GM12878 (cell line): ENCODE results near the gene GOLIM4. TPM values are rescaled to one million over a fixed set of nuclear protein-coding genes. Genes with fewer than 3 reads are reported as not detected.

Experiments
- ATF2 ChIP-seq: IDR thresholded peaks from 2 replicates; pipeline ENCODE4 v1.6.1; 2012; ENCODE audit warnings: low read length, inconsistent platforms
- BCL11A ChIP-seq: IDR thresholded peaks from 2 replicates; pipeline ENCODE4 v1.6.1; 2011; ENCODE audit warnings: low read depth, low read length
- GATAD2B ChIP-seq: fragments of 450-650 bp; conservative IDR thresholded peaks from 2 replicates; pipeline ENCODE4 v1.6.1; 2017; ENCODE audit warnings: low read depth, mild to moderate bottlenecking, moderate library complexity
- HDGF ChIP-seq: fragments of 450-650 bp; IDR thresholded peaks from 2 replicates; pipeline ENCODE4 v1.6.1; 2016; ENCODE audit warnings: antibody characterized with exemption
- IKZF2 ChIP-seq, 2 experiments: fragments of 450-650 bp; IDR thresholded peaks; 2 replicates each; pipeline ENCODE4 v1.6.1; 2017; ENCODE audit warnings: mild to moderate bottlenecking in 2 of 2, moderate library complexity in 2 of 2
- IRF3 ChIP-seq: fragments of 450-650 bp; IDR thresholded peaks from 2 replicates; pipeline ENCODE4 v1.6.1; 2014; ENCODE audit warnings: mild to moderate bottlenecking
- JUNB ChIP-seq: IDR thresholded peaks from 2 replicates; pipeline ENCODE4 v1.6.1; 2016; ENCODE audit warnings: antibody characterized with exemption, mild to moderate bottlenecking
- NFIC ChIP-seq: IDR thresholded peaks from 2 replicates; pipeline ENCODE4 v1.6.1; 2012; ENCODE audit warnings: low read depth, mild to moderate bottlenecking, inconsistent platforms, low read length, moderate library complexity
- NFYB ChIP-seq: IDR thresholded peaks from 2 replicates; pipeline ENCODE4 v1.6.1; 2011; ENCODE audit warnings: low read depth, mild to moderate bottlenecking, low read length, improper control_type of control experiment, moderate library complexity; ENCODE audit not compliant: insufficient read depth
- PBX3 ChIP-seq: IDR thresholded peaks from 2 replicates; pipeline ENCODE4 v1.6.1; 2011; ENCODE audit warnings: mild to moderate bottlenecking, low read depth, low read length, moderate library complexity; ENCODE audit not compliant: insufficient replicate concordance
- RB1 ChIP-seq: fragments of 450-650 bp; formaldehyde crosslinking; IDR thresholded peaks from 2 replicates; pipeline ENCODE4 v1.6.1; 2017; ENCODE audit warnings: mild to moderate bottlenecking, borderline replicate concordance
- SIX5 ChIP-seq: IDR thresholded peaks from 2 replicates; pipeline ENCODE4 v1.6.1; 2011; ENCODE audit warnings: mild to moderate bottlenecking, low read depth, low read length, moderate library complexity; ENCODE audit not compliant: severe bottlenecking
- SMAD1 ChIP-seq: fragments of 450-650 bp; IDR thresholded peaks from 2 replicates; pipeline ENCODE4 v1.6.1; 2018; ENCODE audit warnings: mild to moderate bottlenecking, low read depth; ENCODE audit not compliant: partially characterized antibody
- STAT3 ChIP-seq: IDR thresholded peaks from 2 replicates; pipeline ENCODE4 v1.6.1; 2011; ENCODE audit warnings: low read depth, low read length, improper control_type of control experiment
- TCF7 ChIP-seq: IDR thresholded peaks from 2 replicates; pipeline ENCODE4 v1.6.1; 2014; ENCODE audit warnings: antibody characterized with exemption, borderline replicate concordance
- ZNF217 ChIP-seq: fragments of 450-650 bp; IDR thresholded peaks from 2 replicates; pipeline ENCODE4 v1.6.1; 2017; ENCODE audit warnings: antibody characterized with exemption, mild to moderate bottlenecking
- ZNF24 ChIP-seq: fragments of 450-650 bp; IDR thresholded peaks from 2 replicates; pipeline ENCODE4 v1.6.1; 2017; ENCODE audit warnings: antibody characterized with exemption, mild to moderate bottlenecking
- ZZZ3 ChIP-seq: IDR thresholded peaks from 2 replicates; pipeline ENCODE4 v1.6.1; 2011; ENCODE audit warnings: low read depth; ENCODE audit not compliant: control insufficient read depth, insufficient read length
- polyA plus RNA-seq, 11 experiments: library from polyadenylated mRNA; depleted of rRNA in 4 of 11; unstranded in 6 of 11; stranded (reverse) in 5 of 11; fragments of >200 nt; fragmentation: Nextera tagmentation in 4 of 11; fragmentation: Illumina TruSeq in 1 of 11; extraction: Ambion mirVana in 4 of 11; extraction: Trizol in 1 of 11; gene quantifications; 1 replicate in 1 of 11; 2 replicates in 10 of 11; pipeline versions ENCODE4 v1.2.1 to v1.2.3, GENCODE V29; 2011 to 2016; ENCODE audit warnings: inconsistent platforms in 2 of 11, missing spikeins in 2 of 11, low read depth in 1 of 11
- total RNA-seq, 4 experiments: library from RNA; depleted of rRNA in 3 of 4; stranded (reverse); fragments of >200 nt in 3 of 4; fragmentation: Illumina TruSeq in 1 of 4; extraction: Trizol in 1 of 4; gene quantifications; 2 replicates each; pipeline versions ENCODE4 v1.2.1 to v1.2.3, GENCODE V29; 2013 to 2021
- TF ChIP-seq, protein P1 (sequence below): fragments of 450-650 bp; formaldehyde crosslinking; IDR thresholded peaks from 2 replicates; pipeline ENCODE4 v1.4.0; 2022; ENCODE audit warnings: mild to moderate bottlenecking, moderate library complexity
- TF ChIP-seq, protein P2 (sequence below): IDR thresholded peaks from 2 replicates; pipeline ENCODE4 v1.6.1; 2011; ENCODE audit warnings: borderline replicate concordance, low read depth, mild to moderate bottlenecking, moderate library complexity, mixed read lengths, low read length; ENCODE audit not compliant: insufficient read depth; ENCODE audit errors: extremely low read length
- TF ChIP-seq, protein P3 (sequence below): fragments of 450-650 bp; IDR thresholded peaks from 2 replicates; pipeline ENCODE4 v1.6.1; 2017; ENCODE audit warnings: mild to moderate bottlenecking

Gene GOLIM4
- total and polyA plus RNA-seq, 10 of the 15 experiments (the other 5 are each of a cell fraction or from before 2014, with no cell fraction given), result 11.1 to 32.4 (median 19.3) TPM

DNA sequence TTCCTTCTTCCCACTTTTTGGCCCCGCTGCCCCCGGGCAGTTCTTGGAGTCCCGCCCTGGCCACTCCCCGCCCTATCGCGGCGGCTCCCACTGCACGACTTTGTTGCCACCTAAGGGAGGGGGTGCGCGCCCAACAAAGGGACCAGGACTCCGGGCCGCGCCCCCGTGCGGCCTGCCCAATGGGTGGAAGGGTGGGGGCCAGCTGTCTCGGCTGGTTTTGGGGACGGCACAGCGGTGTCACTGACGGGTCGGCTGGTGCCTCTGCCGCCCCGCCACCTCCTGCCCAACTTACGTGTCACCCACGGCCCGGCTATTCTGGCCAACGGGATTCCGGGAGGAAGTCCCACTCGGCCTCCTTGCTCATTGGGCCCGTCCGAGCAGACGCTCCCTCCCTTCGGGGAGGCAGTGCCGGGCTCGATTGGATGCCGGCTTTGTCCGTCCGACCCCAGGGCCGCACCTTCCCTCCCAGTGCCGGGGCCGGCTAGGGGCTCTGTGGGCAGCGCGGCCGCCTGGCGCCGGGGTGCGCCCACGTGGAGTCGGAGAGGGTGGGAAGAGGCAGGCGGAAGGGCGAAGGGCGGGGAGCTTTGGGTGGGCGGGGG is at the start of gene GOLIM4 (continued):
- TF ChIP-seq, protein P1, sequence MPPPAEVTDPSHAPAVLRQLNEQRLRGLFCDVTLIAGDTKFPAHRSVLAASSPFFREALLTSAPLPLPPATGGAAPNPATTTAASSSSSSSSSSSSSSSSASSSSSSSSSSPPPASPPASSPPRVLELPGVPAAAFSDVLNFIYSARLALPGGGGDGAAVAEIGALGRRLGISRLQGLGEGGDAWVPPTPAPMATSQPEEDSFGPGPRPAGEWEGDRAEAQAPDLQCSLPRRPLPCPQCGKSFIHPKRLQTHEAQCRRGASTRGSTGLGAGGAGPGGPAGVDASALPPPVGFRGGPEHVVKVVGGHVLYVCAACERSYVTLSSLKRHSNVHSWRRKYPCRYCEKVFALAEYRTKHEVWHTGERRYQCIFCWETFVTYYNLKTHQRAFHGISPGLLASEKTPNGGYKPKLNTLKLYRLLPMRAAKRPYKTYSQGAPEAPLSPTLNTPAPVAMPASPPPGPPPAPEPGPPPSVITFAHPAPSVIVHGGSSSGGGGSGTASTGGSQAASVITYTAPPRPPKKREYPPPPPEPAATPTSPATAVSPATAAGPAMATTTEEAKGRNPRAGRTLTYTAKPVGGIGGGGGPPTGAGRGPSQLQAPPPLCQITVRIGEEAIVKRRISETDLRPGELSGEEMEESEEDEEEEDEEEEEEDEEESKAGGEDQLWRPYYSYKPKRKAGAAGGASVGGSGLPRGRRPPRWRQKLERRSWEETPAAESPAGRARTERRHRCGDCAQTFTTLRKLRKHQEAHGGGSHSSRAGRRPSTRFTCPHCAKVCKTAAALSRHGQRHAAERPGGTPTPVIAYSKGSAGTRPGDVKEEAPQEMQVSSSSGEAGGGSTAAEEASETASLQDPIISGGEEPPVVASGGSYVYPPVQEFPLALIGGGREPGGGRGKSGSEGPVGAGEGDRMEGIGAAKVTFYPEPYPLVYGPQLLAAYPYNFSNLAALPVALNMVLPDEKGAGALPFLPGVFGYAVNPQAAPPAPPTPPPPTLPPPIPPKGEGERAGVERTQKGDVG (CRISPR knock-in tag), result no peak
- TF ChIP-seq STAT3, result no peak
- TF ChIP-seq BCL11A, result no peak
- no peak for TF ChIP-seq JUNB
- TF ChIP-seq RB1, result no peak
- TF ChIP-seq ATF2, result no peak
- TF ChIP-seq ZZZ3, result no peak
- peak; percentile 22; the same call in 1 of the 2 replicates for TF ChIP-seq GATAD2B
- TF ChIP-seq, protein P2, sequence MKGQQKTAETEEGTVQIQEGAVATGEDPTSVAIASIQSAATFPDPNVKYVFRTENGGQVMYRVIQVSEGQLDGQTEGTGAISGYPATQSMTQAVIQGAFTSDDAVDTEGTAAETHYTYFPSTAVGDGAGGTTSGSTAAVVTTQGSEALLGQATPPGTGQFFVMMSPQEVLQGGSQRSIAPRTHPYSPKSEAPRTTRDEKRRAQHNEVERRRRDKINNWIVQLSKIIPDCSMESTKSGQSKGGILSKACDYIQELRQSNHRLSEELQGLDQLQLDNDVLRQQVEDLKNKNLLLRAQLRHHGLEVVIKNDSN, result peak; percentile 21
- TF ChIP-seq ZNF217, result no peak
- TF ChIP-seq NFIC, result no peak
- peak; percentile 1 to 33; a peak in 2 of 4 replicates for TF ChIP-seq IKZF2 (IDR thresholded peaks at IDR 0.05)
- TF ChIP-seq TCF7, result no peak
- TF ChIP-seq HDGF, result peak; percentile 93; the same call in 1 of the 2 replicates
- TF ChIP-seq PBX3, result peak; percentile 93
- no peak for TF ChIP-seq SIX5
- TF ChIP-seq NFYB, result peak; percentile 85
- TF ChIP-seq IRF3, result peak; percentile 73; the same call in 1 of the 2 replicates
- TF ChIP-seq, protein P3, sequence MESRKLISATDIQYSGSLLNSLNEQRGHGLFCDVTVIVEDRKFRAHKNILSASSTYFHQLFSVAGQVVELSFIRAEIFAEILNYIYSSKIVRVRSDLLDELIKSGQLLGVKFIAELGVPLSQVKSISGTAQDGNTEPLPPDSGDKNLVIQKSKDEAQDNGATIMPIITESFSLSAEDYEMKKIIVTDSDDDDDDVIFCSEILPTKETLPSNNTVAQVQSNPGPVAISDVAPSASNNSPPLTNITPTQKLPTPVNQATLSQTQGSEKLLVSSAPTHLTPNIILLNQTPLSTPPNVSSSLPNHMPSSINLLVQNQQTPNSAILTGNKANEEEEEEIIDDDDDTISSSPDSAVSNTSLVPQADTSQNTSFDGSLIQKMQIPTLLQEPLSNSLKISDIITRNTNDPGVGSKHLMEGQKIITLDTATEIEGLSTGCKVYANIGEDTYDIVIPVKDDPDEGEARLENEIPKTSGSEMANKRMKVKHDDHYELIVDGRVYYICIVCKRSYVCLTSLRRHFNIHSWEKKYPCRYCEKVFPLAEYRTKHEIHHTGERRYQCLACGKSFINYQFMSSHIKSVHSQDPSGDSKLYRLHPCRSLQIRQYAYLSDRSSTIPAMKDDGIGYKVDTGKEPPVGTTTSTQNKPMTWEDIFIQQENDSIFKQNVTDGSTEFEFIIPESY, result no peak
- no peak for TF ChIP-seq SMAD1
- TF ChIP-seq ZNF24, result no peak
